Tibial nerve (tissue), 4 donors: ENCODE measurements around the gene NHSL1. TPM values are rescaled to one million over a fixed set of nuclear protein-coding genes. Genes with fewer than 3 reads are reported as not detected.

ENCODE experiments used
- DNase-seq, 2 donors: peaks; one replicate each; pipeline ENCODE4 v3.0.0-alpha.2; 2019; ENCODE audit warnings: low spot score in 2 of 2
- H3K27ac ChIP-seq, 4 donors: fragments of 200-600 bp; sonication (generic) in 3 of 4; one replicate each; pipeline ENCODE4 v1.5.1; 2017 to 2019; ENCODE audit warnings: mild to moderate bottlenecking in 1 of 4
- H3K27me3 ChIP-seq, 2 donors: fragments of 200-600 bp; sonication (generic) in 1 of 2; one replicate each; pipeline versions ENCODE4 v1.5.1 to v1.6.0; 2017 to 2019
- H3K36me3 ChIP-seq, 3 donors: fragments of 200-600 bp; sonication (generic); one replicate each; pipeline ENCODE4 v1.5.1; 2018 to 2019
- H3K4me1 ChIP-seq, 4 donors: fragments of 200-600 bp; sonication (generic) in 3 of 4; one replicate each; pipeline ENCODE4 v1.5.1; 2017 to 2019
- H3K4me3 ChIP-seq, 4 donors: fragments of 200-600 bp; sonication (generic) in 3 of 4; one replicate each; pipeline ENCODE4 v1.5.1; 2017 to 2019; ENCODE audit warnings: mild to moderate bottlenecking in 1 of 4, moderate library complexity in 1 of 4
- H3K9me3 ChIP-seq, 4 donors: fragments of 200-600 bp; sonication (generic) in 3 of 4; one replicate each; pipeline ENCODE4 v1.5.1; 2017 to 2019
- EP300 ChIP-seq, 2 donors: sonication (generic); formaldehyde crosslinking; IDR thresholded peaks; one replicate each; pipeline ENCODE4 v1.6.1; 2017; ENCODE audit warnings: antibody characterized with exemption in 2 of 2, mild to moderate bottlenecking in 1 of 2
- POLR2A ChIP-seq, 2 donors: fragments of 450-650 bp; IDR thresholded peaks; one replicate each; pipeline ENCODE4 v1.6.1; 2017; ENCODE audit warnings: antibody characterized with exemption in 2 of 2, mild to moderate bottlenecking in 2 of 2, moderate library complexity in 2 of 2
- WGBS, 2 donors: methylation state at CpG; one replicate each; pipeline ENCODE4 v1.1.5; 2018; 5-methylcytosine and 5-hydroxymethylcytosine counted together
- total RNA-seq, 4 donors: library from RNA; depleted of rRNA; stranded (reverse); fragments of >200 nt; gene quantifications; one replicate each; pipeline ENCODE4 v1.1.0, GENCODE V29; 2016
- TF ChIP-seq, protein P1 (sequence below), 5 experiments: fragments of 200-600 bp in 3 of 5; fragments of 450-650 bp in 2 of 5; sonication (generic) in 3 of 5; IDR thresholded peaks; one replicate each; pipeline ENCODE4 v1.5.1; 2016 to 2019; ENCODE audit warnings: antibody characterized with exemption in 5 of 5, mild to moderate bottlenecking in 3 of 5, moderate library complexity in 2 of 5

NHSL1 gene
- total RNA-seq, 4 donors from 2014 or later = 8.6 to 17.3 (median 12.6) TPM

DNA sequence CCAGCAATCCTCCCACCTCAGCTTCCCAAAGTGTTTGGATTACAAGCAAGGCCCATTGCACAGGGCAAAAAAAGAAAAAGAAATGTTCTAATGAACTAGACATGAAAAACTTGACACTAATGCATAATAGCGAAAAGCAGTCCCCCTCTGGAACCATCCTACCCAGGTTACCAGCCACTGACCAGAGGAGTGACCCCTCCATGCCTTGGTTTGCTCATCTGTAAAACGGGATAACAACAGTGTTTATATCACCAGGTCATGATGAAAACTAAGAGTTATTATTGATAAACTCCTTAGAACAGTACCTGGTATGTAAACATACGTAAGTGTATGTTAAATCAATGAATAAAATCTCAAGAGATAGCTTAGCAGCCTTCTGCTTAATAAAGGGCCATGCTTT is 3.3 kb upstream of the NHSL1 start:
- DNase-seq = no peak
- Histone ChIP-seq H3K27ac (no peak overlapping the region), H3K4me3 (no peak overlapping the region), H3K27me3 (no peaks in the 10 kb centered on the region), H3K9me3 (no peaks in the 10 kb centered on the region), H3K4me1 (peaks cover 0 to 11% (median 0%) of the 10 kb centered on the region in 4 donors), H3K36me3 (no peaks in the 10 kb centered on the region)
- 96 to 100% methylated on average over 3 of the region's 3 CpGs for WGBS, 2 donors
- no peak for TF ChIP-seq POLR2A (IDR thresholded peaks at IDR 0.05)
- TF ChIP-seq, protein P1, sequence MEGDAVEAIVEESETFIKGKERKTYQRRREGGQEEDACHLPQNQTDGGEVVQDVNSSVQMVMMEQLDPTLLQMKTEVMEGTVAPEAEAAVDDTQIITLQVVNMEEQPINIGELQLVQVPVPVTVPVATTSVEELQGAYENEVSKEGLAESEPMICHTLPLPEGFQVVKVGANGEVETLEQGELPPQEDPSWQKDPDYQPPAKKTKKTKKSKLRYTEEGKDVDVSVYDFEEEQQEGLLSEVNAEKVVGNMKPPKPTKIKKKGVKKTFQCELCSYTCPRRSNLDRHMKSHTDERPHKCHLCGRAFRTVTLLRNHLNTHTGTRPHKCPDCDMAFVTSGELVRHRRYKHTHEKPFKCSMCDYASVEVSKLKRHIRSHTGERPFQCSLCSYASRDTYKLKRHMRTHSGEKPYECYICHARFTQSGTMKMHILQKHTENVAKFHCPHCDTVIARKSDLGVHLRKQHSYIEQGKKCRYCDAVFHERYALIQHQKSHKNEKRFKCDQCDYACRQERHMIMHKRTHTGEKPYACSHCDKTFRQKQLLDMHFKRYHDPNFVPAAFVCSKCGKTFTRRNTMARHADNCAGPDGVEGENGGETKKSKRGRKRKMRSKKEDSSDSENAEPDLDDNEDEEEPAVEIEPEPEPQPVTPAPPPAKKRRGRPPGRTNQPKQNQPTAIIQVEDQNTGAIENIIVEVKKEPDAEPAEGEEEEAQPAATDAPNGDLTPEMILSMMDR (IDR thresholded peaks at IDR 0.05) = no peak
- no peak for TF ChIP-seq EP300 (IDR thresholded peaks at IDR 0.05)

DNA sequence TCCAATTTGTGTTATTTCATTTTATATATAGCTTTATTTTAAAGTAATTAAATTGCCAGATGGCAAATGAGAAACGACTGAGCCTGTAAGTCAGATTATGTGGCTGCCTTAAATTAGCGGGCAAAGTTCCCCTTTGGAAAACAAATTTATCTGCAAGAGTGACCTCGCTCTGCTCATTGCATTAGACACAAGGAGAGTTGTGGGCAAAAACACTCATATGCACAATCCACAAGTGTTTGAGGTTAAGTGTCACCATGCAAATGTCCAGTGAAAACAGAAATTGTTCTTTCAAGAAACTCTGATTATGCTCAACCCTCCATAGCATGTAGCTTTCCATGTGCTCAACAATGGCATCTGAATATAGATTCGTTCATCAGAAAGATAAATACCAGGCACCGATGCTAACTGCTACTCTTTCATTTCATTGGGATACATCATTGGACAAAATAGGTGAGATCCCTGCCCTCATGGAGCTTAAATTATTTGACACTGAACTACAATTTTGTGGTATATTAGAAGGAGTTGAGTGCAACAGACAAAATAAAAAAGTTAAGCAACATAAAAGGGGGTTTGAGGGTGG is 1.7 kb upstream of the NHSL1 start:
- no peaks in the 10 kb centered on the region for H3K36me3 ChIP-seq
- no peak overlapping the region for H3K27ac ChIP-seq
- TF ChIP-seq, protein P1 (IDR thresholded peaks at IDR 0.05) = no peak
- TF ChIP-seq POLR2A (IDR thresholded peaks at IDR 0.05) (no peak), EP300 (IDR thresholded peaks at IDR 0.05) (no peak)
- peaks cover 0 to 11% (median 0%) of the 10 kb centered on the region in 4 donors for H3K4me1 ChIP-seq
- DNase-seq = no peak
- H3K4me3 ChIP-seq = no peak overlapping the region
- 45 to 51% methylated on average over 5 of the region's 5 CpGs for WGBS, 2 donors
- no peaks in the 10 kb centered on the region for H3K27me3 ChIP-seq
- no peaks in the 10 kb centered on the region for H3K9me3 ChIP-seq

DNA sequence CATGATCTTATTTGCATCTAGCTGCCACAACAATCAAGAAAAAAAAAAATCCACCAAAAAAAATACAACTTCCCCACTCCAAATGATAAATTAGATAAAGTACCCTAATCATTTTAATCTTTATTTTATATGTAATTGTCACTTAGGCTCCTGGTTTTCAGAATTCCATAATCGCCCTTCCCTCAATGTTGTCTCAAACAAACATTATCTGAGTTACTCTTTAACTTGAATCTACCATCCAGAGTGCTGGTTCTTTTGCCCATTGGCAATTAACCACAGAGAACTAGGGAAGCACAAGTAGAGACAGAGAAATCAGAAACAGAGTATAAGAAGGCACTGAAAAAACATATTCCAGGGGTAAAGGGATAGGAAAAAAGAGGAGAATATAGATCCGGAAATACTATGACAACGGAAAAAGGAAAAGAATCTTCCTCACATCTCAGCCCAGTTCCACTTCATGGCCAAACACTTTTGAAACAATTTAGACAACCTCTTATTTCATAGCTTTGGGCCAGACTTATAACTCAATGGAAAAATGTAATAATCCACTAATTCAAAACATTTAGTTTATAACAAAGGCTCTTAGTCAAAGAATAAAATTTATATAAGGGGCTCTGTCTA is 861 bp upstream of the NHSL1 start:
- H3K4me3 ChIP-seq = no peak overlapping the region
- H3K36me3 ChIP-seq = no peaks in the 10 kb centered on the region
- H3K27me3 ChIP-seq = no peaks in the 10 kb centered on the region
- peaks cover 0 to 11% (median 0%) of the 10 kb centered on the region in 4 donors for H3K4me1 ChIP-seq
- DNase-seq = no peak
- H3K9me3 ChIP-seq = no peaks in the 10 kb centered on the region
- no peak overlapping the region for H3K27ac ChIP-seq
- 75 to 77% methylated on average over 3 of the region's 3 CpGs for WGBS, 2 donors
- no peak for TF ChIP-seq POLR2A (IDR thresholded peaks at IDR 0.05)
- TF ChIP-seq, protein P1 (IDR thresholded peaks at IDR 0.05) = no peak
- TF ChIP-seq EP300 (IDR thresholded peaks at IDR 0.05) = no peak

- Histone ChIP-seq H3K4me1 (peaks cover 0 to 12% (median 0%) of the 10 kb centered on the region in 4 donors), H3K36me3 (no peaks in the 10 kb centered on the region), H3K9me3 (no peaks in the 10 kb centered on the region), H3K4me3 (peak overlapping the region in 1 of 4 donors; percentile 17), H3K27ac (peak overlapping the region in 1 of 4 donors; percentile 17), H3K27me3 (no peaks in the 10 kb centered on the region)
- TF ChIP-seq POLR2A (IDR thresholded peaks at IDR 0.05) (no peak), EP300 (IDR thresholded peaks at IDR 0.05) (no peak)
- TF ChIP-seq, protein P1 (IDR thresholded peaks at IDR 0.05) = no peak
- no peak for DNase-seq
- 80 to 85% methylated on average over 3 of the region's 3 CpGs for WGBS, 2 donors
These were observed 528 bp downstream of the NHSL1 start for GRCh38 chr6:138498629-138499302.

DNA sequence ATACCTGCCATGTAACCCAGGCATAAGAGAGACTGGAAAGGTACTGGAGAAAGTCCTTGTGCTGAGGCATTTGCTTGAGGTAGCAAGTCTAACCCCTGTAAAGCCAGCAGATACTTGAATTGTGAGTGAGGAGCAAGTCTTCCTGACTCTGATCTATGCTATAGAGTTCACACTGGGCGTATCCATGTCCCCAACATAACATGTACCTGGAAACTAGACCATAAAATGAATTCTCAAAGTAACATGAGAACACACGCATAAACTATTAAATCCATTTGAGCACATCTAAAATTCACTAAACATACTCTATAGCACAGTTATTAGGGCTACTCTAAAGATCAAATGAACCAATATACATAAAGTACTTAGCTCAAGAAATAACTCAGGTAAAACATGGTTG is 2.0 kb downstream of the NHSL1 start:
- H3K9me3 ChIP-seq = no peaks in the 10 kb centered on the region
- no peak for DNase-seq
- peak overlapping the region in 1 of 4 donors; percentile 17 for H3K4me3 ChIP-seq
- no peaks in the 10 kb centered on the region for H3K27me3 ChIP-seq
- WGBS, 2 donors = 97 to 100% methylated on average over 2 of the region's 2 CpGs
- TF ChIP-seq, protein P1 (IDR thresholded peaks at IDR 0.05) = no peak
- no peak for TF ChIP-seq EP300 (IDR thresholded peaks at IDR 0.05)
- H3K4me1 ChIP-seq = peaks cover 0 to 21% (median 1%) of the 10 kb centered on the region in 4 donors
- H3K27ac ChIP-seq = no peak overlapping the region
- H3K36me3 ChIP-seq = no peaks in the 10 kb centered on the region
